Testis (tissue), 3 donors: ENCODE data around the gene ARMC3. TPM values are rescaled to one million over a fixed set of nuclear protein-coding genes. Genes with fewer than 3 reads are reported as not detected.

Experiments used
- DNase-seq: peaks from one replicate; pipeline ENCODE4 v3.0.0-alpha.2; 2019
- H3K27ac ChIP-seq, 2 donors: fragments of 200-600 bp; sonication (generic); one replicate each; pipeline ENCODE4 v1.5.1; 2019
- H3K27me3 ChIP-seq: fragments of 200-600 bp; sonication (generic); one replicate; pipeline ENCODE4 v1.5.1; 2019
- H3K36me3 ChIP-seq: fragments of 200-600 bp; sonication (generic); one replicate; pipeline ENCODE4 v1.5.1; 2017; ENCODE audit warnings: low read depth; ENCODE audit errors: missing control alignments
- H3K4me1 ChIP-seq: fragments of 200-600 bp; sonication (generic); one replicate; pipeline ENCODE4 v1.5.1; 2019
- H3K4me3 ChIP-seq, 2 donors: fragments of 200-600 bp; sonication (generic); one replicate each; pipeline ENCODE4 v1.5.1; 2017 to 2019
- H3K9me3 ChIP-seq: fragments of 200-600 bp; sonication (generic); one replicate; pipeline ENCODE4 v1.5.1; 2017
- CTCF ChIP-seq, 3 experiments: fragments of 450-650 bp in 2 of 3; fragments of 200-600 bp in 1 of 3; sonication (generic) in 1 of 3; IDR thresholded peaks; one replicate each; pipeline ENCODE4 v1.5.1; 2016 to 2019; ENCODE audit warnings: antibody characterized with exemption in 3 of 3, mild to moderate bottlenecking in 2 of 3, moderate library complexity in 1 of 3
- POLR2A ChIP-seq: fragments of 450-650 bp; IDR thresholded peaks from one replicate; pipeline ENCODE4 v1.6.1; 2017; ENCODE audit warnings: antibody characterized with exemption, mild to moderate bottlenecking, moderate library complexity
- WGBS, 2 donors: methylation state at CpG; one replicate each; pipeline ENCODE4 v1.1.5; 2018; 5-methylcytosine and 5-hydroxymethylcytosine counted together
- intact Hi-C: fragments of 100-400 bp; cut with DNase I; formaldehyde crosslinking; loops from one replicate; pipeline ENCODE4 v1.15.1; 2023; ENCODE audit warnings: low total_unique reads
- polyA plus RNA-seq: library from polyadenylated mRNA; stranded (reverse); fragments of 350-450 nt; fragmentation: Illumina TruSeq; extraction: RNeasy Lipid Tissue Mini Kit (QIAGEN cat#74804); gene quantifications from one replicate; pipeline ENCODE4 v1.2.3, GENCODE V29; 2014; ENCODE audit warnings: low read depth, low replicate concordance; ENCODE audit not compliant: insufficient read depth
- total RNA-seq, 2 donors: library from RNA; depleted of rRNA; stranded (reverse); fragments of >200 nt; gene quantifications; one replicate each; pipeline ENCODE4 v1.2.3, GENCODE V29; 2016

Gene ARMC3
- total and polyA plus RNA-seq, 3 donors from 2014 or later, result 20.3 to 63.9 (median 39.2) TPM

GRCh38 chr10:22959292-22959691 is 31.4 kb downstream of the ARMC3 start:
- H3K4me3 ChIP-seq, result no peak overlapping the region
- no peaks in the 10 kb centered on the region for H3K36me3 ChIP-seq
- 80 to 87% methylated on average over 2 of the region's 2 CpGs for WGBS, 2 donors
- no peak for TF ChIP-seq CTCF (IDR thresholded peaks at IDR 0.05)
- TF ChIP-seq POLR2A, result no peak
- no peak for DNase-seq
- no peaks in the 10 kb centered on the region for H3K4me1 ChIP-seq
- H3K27me3 ChIP-seq, result no peaks in the 10 kb centered on the region
- no peaks in the 10 kb centered on the region for H3K9me3 ChIP-seq
- intact Hi-C loops, result no loop called here
- no peak overlapping the region for H3K27ac ChIP-seq

GRCh38 chr10:22959950-22960349 is 32.1 kb downstream of the ARMC3 start:
- Histone ChIP-seq H3K36me3 (no peaks in the 10 kb centered on the region), H3K4me3 (no peak overlapping the region), H3K27me3 (no peaks in the 10 kb centered on the region), H3K4me1 (no peaks in the 10 kb centered on the region), H3K9me3 (no peaks in the 10 kb centered on the region), H3K27ac (no peak overlapping the region)
- WGBS, 2 donors, result 64 to 85% methylated on average over 3 of the region's 3 CpGs
- DNase-seq, result no peak
- TF ChIP-seq CTCF (IDR thresholded peaks at IDR 0.05), result no peak
- TF ChIP-seq POLR2A, result no peak
- intact Hi-C loops, result no loop called here

- H3K27ac ChIP-seq, result no peak overlapping the region
- 85 to 91% methylated on average over 1 of the region's 1 CpG for WGBS, 2 donors
- no peaks in the 10 kb centered on the region for H3K4me1 ChIP-seq
- H3K36me3 ChIP-seq, result no peaks in the 10 kb centered on the region
- no peaks in the 10 kb centered on the region for H3K9me3 ChIP-seq
- H3K4me3 ChIP-seq, result no peak overlapping the region
- TF ChIP-seq CTCF (IDR thresholded peaks at IDR 0.05), result no peak
- no peak for TF ChIP-seq POLR2A
- DNase-seq, result no peak
- H3K27me3 ChIP-seq, result no peaks in the 10 kb centered on the region
- intact Hi-C loops, result no loop called here
Observed at GRCh38 chr10:22962817-22963216, 35.0 kb downstream of the ARMC3 start.

GRCh38 chr10:22969704-22970103 is 41.9 kb downstream of the ARMC3 start:
- no peaks in the 10 kb centered on the region for H3K9me3 ChIP-seq
- TF ChIP-seq POLR2A, result no peak
- TF ChIP-seq CTCF (IDR thresholded peaks at IDR 0.05), result no peak
- no peaks in the 10 kb centered on the region for H3K27me3 ChIP-seq
- intact Hi-C loops, result no loop called here
- no peaks in the 10 kb centered on the region for H3K4me1 ChIP-seq
- no peak for DNase-seq
- H3K27ac ChIP-seq, result no peak overlapping the region
- 86 to 95% methylated on average over 5 of the region's 5 CpGs for WGBS, 2 donors
- no peaks in the 10 kb centered on the region for H3K36me3 ChIP-seq
- H3K4me3 ChIP-seq, result no peak overlapping the region

GRCh38 chr10:22976534-22976933 is 48.7 kb downstream of the ARMC3 start:
- Histone ChIP-seq H3K36me3 (no peaks in the 10 kb centered on the region), H3K27me3 (no peaks in the 10 kb centered on the region), H3K27ac (no peak overlapping the region), H3K9me3 (no peaks in the 10 kb centered on the region), H3K4me1 (no peaks in the 10 kb centered on the region), H3K4me3 (no peak overlapping the region)
- no peak for DNase-seq
- TF ChIP-seq POLR2A (no peak), CTCF (IDR thresholded peaks at IDR 0.05) (no peak)
- 87 to 92% methylated on average over 1 of the region's 1 CpG for WGBS, 2 donors
- intact Hi-C loops, result no loop called here
